Measurements from ENCODE around the gene UBALD1. TPM values are rescaled to one million over a fixed set of nuclear protein-coding genes. Genes with fewer than 3 reads are reported as not detected.

The UBALD1 gene
- total and polyA plus RNA-seq, 9 of the 15 experiments (the other 6 are each of a cell fraction or from before 2014, with no cell fraction given), result 1.3 to 38.0 (median 6.2) TPM; not detected in 2

GRCh38 chr16:4628283-4628682 is 13.6 kb upstream of the UBALD1 start:
- Histone ChIP-seq H3K27me3 (ENCODE audit: control insufficient read depth in 2 of 2, insufficient read depth in 2 of 2, low read length in 2 of 2) (no peaks in the 10 kb centered on the region), H3K4me2 (ENCODE audit: insufficient read depth, low read length) (no peak overlapping the region), H3K9ac (ENCODE audit: insufficient read depth in 1 of 2, low read depth in 2 of 2, low read length in 2 of 2) (no peak overlapping the region), H4K20me1 (replicated peaks; ENCODE audit: control insufficient read depth, insufficient read depth, low read length) (peaks cover 5% of the 10 kb centered on the region; the same call in 1 of the 2 replicates), H3K79me2 (ENCODE audit: control insufficient read depth, insufficient read depth, low read length) (peaks cover 53% of the 10 kb centered on the region), H3K4me1 (replicated peaks in 1 of 2; ENCODE audit: control insufficient read depth in 2 of 2, insufficient read depth in 2 of 2, low read length in 2 of 2) (peaks cover 16 to 19% of the 10 kb centered on the region in 2 experiments; a peak in 4 of 5 replicates), H3K27ac (ENCODE audit: extremely low read depth, low read depth, low read length) (no peak overlapping the region), H3K36me3 (ENCODE audit: control insufficient read depth, insufficient read depth, low read length) (peaks cover 11% of the 10 kb centered on the region; the same call in 2 of the 3 replicates), H3K9me3 (replicated peaks; ENCODE audit: control insufficient read depth, insufficient read depth, low read depth, low read length) (0 out of 2 replicates have a peak, but pooled peaks cover 3% of the 10 kb centered on the region), H3K9me1 (ENCODE audit: control insufficient read depth, insufficient read depth, low read length) (peaks cover 4% of the 10 kb centered on the region), H3K4me3 (no peak overlapping the region), H2AFZ (ENCODE audit: low read depth, low read length) (no peak overlapping the region)
- WGBS (ENCODE audit: insufficient coverage, low coverage, missing lambda C conversion rate), result 88% methylated on average over 8 of the region's 9 CpGs
- ChIA-PET POLR2A (interaction anchor here (1.0 to 4.6 kb wide), 2 partner anchors 10 to 12 kb away, joined by 3 to 22 read pairs; no protein-coding TSS in a partner anchor), CTCF (ENCODE audit: low intra/inter-chr PET ratio) (no interaction called here)
- no peak for ATAC-seq
- TF ChIP-seq, protein P1, sequence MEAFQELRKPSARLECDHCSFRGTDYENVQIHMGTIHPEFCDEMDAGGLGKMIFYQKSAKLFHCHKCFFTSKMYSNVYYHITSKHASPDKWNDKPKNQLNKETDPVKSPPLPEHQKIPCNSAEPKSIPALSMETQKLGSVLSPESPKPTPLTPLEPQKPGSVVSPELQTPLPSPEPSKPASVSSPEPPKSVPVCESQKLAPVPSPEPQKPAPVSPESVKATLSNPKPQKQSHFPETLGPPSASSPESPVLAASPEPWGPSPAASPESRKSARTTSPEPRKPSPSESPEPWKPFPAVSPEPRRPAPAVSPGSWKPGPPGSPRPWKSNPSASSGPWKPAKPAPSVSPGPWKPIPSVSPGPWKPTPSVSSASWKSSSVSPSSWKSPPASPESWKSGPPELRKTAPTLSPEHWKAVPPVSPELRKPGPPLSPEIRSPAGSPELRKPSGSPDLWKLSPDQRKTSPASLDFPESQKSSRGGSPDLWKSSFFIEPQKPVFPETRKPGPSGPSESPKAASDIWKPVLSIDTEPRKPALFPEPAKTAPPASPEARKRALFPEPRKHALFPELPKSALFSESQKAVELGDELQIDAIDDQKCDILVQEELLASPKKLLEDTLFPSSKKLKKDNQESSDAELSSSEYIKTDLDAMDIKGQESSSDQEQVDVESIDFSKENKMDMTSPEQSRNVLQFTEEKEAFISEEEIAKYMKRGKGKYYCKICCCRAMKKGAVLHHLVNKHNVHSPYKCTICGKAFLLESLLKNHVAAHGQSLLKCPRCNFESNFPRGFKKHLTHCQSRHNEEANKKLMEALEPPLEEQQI (IDR thresholded peaks at IDR 0.05), result no peak
- TF ChIP-seq ZFP1 (CRISPR knock-in tag; IDR thresholded peaks at IDR 0.05) (no peak), SIRT6 (IDR thresholded peaks at IDR 0.05; ENCODE audit: low read depth, low read length) (no peak), ZNF253 (CRISPR knock-in tag; conservative IDR thresholded peaks at IDR 0.05) (no peak), ZNF217 (CRISPR knock-in tag; IDR thresholded peaks at IDR 0.05) (no peak)
- TF ChIP-seq, protein P2, sequence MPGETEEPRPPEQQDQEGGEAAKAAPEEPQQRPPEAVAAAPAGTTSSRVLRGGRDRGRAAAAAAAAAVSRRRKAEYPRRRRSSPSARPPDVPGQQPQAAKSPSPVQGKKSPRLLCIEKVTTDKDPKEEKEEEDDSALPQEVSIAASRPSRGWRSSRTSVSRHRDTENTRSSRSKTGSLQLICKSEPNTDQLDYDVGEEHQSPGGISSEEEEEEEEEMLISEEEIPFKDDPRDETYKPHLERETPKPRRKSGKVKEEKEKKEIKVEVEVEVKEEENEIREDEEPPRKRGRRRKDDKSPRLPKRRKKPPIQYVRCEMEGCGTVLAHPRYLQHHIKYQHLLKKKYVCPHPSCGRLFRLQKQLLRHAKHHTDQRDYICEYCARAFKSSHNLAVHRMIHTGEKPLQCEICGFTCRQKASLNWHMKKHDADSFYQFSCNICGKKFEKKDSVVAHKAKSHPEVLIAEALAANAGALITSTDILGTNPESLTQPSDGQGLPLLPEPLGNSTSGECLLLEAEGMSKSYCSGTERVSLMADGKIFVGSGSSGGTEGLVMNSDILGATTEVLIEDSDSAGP (CRISPR knock-in tag; IDR thresholded peaks at IDR 0.05), result no peak
- no peak for DNase-seq (ENCODE audit: extremely low read depth in 1 of 4, low spot score in 3 of 4)
- no peak for FAIRE-seq
- no TSS peak for BruUV-seq (replicated peaks)
- in situ Hi-C loops (cut with MboI), result no loop called here
- intact Hi-C loops (cut with micrococcal nuclease), result no loop called here
